Hair follicle dermal papilla cell (primary cell): ENCODE results near the gene SWI5. TPM values are rescaled to one million over a fixed set of nuclear protein-coding genes. Genes with fewer than 3 reads are reported as not detected.

Source experiments
- small RNA-seq: library from RNA; depleted of rRNA; stranded (forward); fragments of <200 nt; gene quantifications from one replicate; pipeline ENCODE3, GENCODE V24; 2012
- total RNA-seq: library from RNA; depleted of rRNA; stranded (reverse); fragments of >200 nt; gene quantifications from 2 replicates; pipeline ENCODE4 v1.2.3, GENCODE V29; 2012

Gene SWI5
- 16.6 and 18.0 TPM in 2 replicates for total RNA-seq

GRCh38 chr9:128276008-128276573 is at the start of gene SWI5:
Gene SWI5, plus strand, starts transcription at chr9:128276276.

GRCh38 chr9:128275198-128276007 is 673 bp upstream of the SWI5 start, which contains the start of gene GOLGA2:
Gene GOLGA2, minus strand, starts transcription at chr9:128276007. Its CDS starts 31 bp downstream, at chr9:128275976.

GRCh38 chr9:128322404-128323211 is 46.5 kb downstream of the SWI5 start, which contains the start of the genes COQ4 and TRUB2:
Gene COQ4, plus strand, starts transcription at chr9:128322839. Its CDS starts 20 bp downstream, at chr9:128322859.
Gene TRUB2, minus strand, starts transcription at chr9:128322447. Its CDS starts 39 bp downstream, at chr9:128322408.

Small RNA genes within 50 kb of the gene (small RNA-seq; reads per million reads assigned to genes)
- gene MIR199B (256 reads per million, percentile 99 among the genes with 10 or more reads in this experiment), gene MIR3154 (not detected)

Other genes starting within 250 kb of the SWI5 start
- gene NAIF1, start 209.0 kb upstream of the SWI5 start, total RNA-seq, result 13.0 and 13.8 TPM in 2 replicates
- gene SLC25A25, start 208.0 kb upstream of the SWI5 start, total RNA-seq, result 36.2 and 43.2 TPM in 2 replicates
- 45.7 and 48.0 TPM in 2 replicates for gene PTGES2, start 148.5 kb upstream of the SWI5 start, total RNA-seq
- 0.32 TPM in 1 of 2 replicates, not detected in the other for gene LCN2, start 126.8 kb upstream of the SWI5 start, total RNA-seq
- 24.2 and 27.6 TPM in 2 replicates for gene BBLN, start 116.0 kb upstream of the SWI5 start, total RNA-seq
- 48.1 and 52.7 TPM in 2 replicates for gene CIZ1, start 84.7 kb upstream of the SWI5 start, total RNA-seq
- gene DNM1, start 72.9 kb upstream of the SWI5 start, total RNA-seq, result 59.6 and 119 TPM in 2 replicates
- gene GOLGA2, start 269 bp upstream of the SWI5 start, total RNA-seq, result 159 and 173 TPM in 2 replicates
- 16.9 and 17.9 TPM in 2 replicates for gene TRUB2, start 46.2 kb downstream of the SWI5 start, total RNA-seq
- gene COQ4, start 46.6 kb downstream of the SWI5 start, total RNA-seq, result 31.0 and 35.7 TPM in 2 replicates
- 23.3 and 23.5 TPM in 2 replicates for gene SLC27A4, start 64.3 kb downstream of the SWI5 start, total RNA-seq
- 39.4 and 42.7 TPM in 2 replicates for gene URM1, start 95.1 kb downstream of the SWI5 start, total RNA-seq
- 194 and 208 TPM in 2 replicates for gene CERCAM, start 144.6 kb downstream of the SWI5 start, total RNA-seq
- 27.3 and 31.0 TPM in 2 replicates for gene ODF2, start 179.7 kb downstream of the SWI5 start, total RNA-seq
- gene GLE1, start 228.4 kb downstream of the SWI5 start, total RNA-seq, result 25.8 and 28.1 TPM in 2 replicates